GM23338 (cell line): ENCODE data around the gene USP38. TPM values are rescaled to one million over a fixed set of nuclear protein-coding genes. Genes with fewer than 3 reads are reported as not detected.

Experiments used
- ATAC-seq: fragments of 200-7000 bp; cut with Tn5 transposase; 3 replicates; pipeline ENCODE4 v1.9.1; 2020
- DNase-seq: peaks from one replicate; pipeline ENCODE4 v3.0.0-alpha.2; 2015; ENCODE audit warnings: low spot score
- H2AFZ ChIP-seq: fragments of 200-600 bp; sonication (generic); 2 replicates; pipeline ENCODE4 v1.8.0; 2016; ENCODE audit warnings: antibody characterized with exemption, mild to moderate bottlenecking, moderate library complexity
- H3F3A ChIP-seq: fragments of 200-600 bp; sonication (generic); replicated peaks from 2 replicates; pipeline ENCODE4 v1.8.0; 2017; ENCODE audit warnings: antibody characterized with exemption, mixed run types, low read depth
- H3K27ac ChIP-seq: fragments of 200-600 bp; sonication (generic); 2 replicates; pipeline ENCODE4 v1.6.1; 2016; ENCODE audit warnings: low read depth
- H3K27me3 ChIP-seq: fragments of 200-600 bp; sonication (generic); 2 replicates; pipeline ENCODE4 v1.8.0; 2016; ENCODE audit warnings: mild to moderate bottlenecking, mixed run types, moderate library complexity; ENCODE audit not compliant: insufficient read depth
- H3K36me3 ChIP-seq: fragments of 200-600 bp; sonication (generic); 2 replicates; pipeline ENCODE4 v1.8.0; 2016; ENCODE audit warnings: mild to moderate bottlenecking; ENCODE audit not compliant: insufficient read depth
- H3K4me1 ChIP-seq: fragments of 200-600 bp; sonication (generic); 2 replicates; pipeline ENCODE4 v1.8.0; 2016; ENCODE audit warnings: mild to moderate bottlenecking, moderate library complexity; ENCODE audit not compliant: insufficient read depth
- H3K4me2 ChIP-seq: fragments of 200-600 bp; sonication (generic); 2 replicates; pipeline ENCODE4 v1.7.1; 2017; ENCODE audit warnings: mixed run types
- H3K4me3 ChIP-seq: fragments of 200-600 bp; sonication (generic); 2 replicates; pipeline ENCODE4 v1.6.1; 2016; ENCODE audit warnings: mixed run types
- H3K79me2 ChIP-seq: fragments of 200-600 bp; sonication (generic); replicated peaks from 2 replicates; pipeline ENCODE4 v1.8.0; 2017; ENCODE audit warnings: mild to moderate bottlenecking; ENCODE audit not compliant: insufficient read depth
- H3K9me2 ChIP-seq: fragments of 200-600 bp; sonication (generic); 2 replicates; pipeline ENCODE4 v1.8.0; 2017; ENCODE audit not compliant: insufficient read depth
- H4K20me1 ChIP-seq: fragments of 200-600 bp; sonication (generic); replicated peaks from 2 replicates; pipeline ENCODE4 v1.8.0; 2017; ENCODE audit warnings: mild to moderate bottlenecking; ENCODE audit not compliant: insufficient read depth
- H3K27ac Mint-ChIP-seq: 2 replicates; pipeline ENCODE4 v1.8.0; 2020; ENCODE audit warnings: inconsistent platforms, mild to moderate bottlenecking, moderate library complexity, mixed read lengths
- H3K27me3 Mint-ChIP-seq: 3 replicates; pipeline ENCODE4 v1.8.0; 2022; ENCODE audit warnings: low read depth, mild to moderate bottlenecking, moderate library complexity, mixed read lengths, inconsistent platforms; ENCODE audit not compliant: insufficient read depth, poor library complexity
- H3K36me3 Mint-ChIP-seq: 3 replicates; pipeline ENCODE4 v1.8.0; 2021; ENCODE audit warnings: low read depth, mild to moderate bottlenecking, inconsistent platforms, moderate library complexity, mixed read lengths
- H3K4me1 Mint-ChIP-seq: 3 replicates; pipeline ENCODE4 v1.8.0; 2020; ENCODE audit warnings: mild to moderate bottlenecking, inconsistent platforms, mixed read lengths
- H3K4me3 Mint-ChIP-seq: 3 replicates; pipeline ENCODE4 v1.8.0; 2021; ENCODE audit warnings: moderate library complexity, mild to moderate bottlenecking, inconsistent platforms, mixed read lengths
- H3K9me3 Mint-ChIP-seq: 3 replicates; pipeline ENCODE4 v1.8.0; 2020; ENCODE audit warnings: moderate library complexity, mild to moderate bottlenecking, inconsistent platforms, mixed read lengths
- CREB1 ChIP-seq: fragments of 250-450 bp; sonication (Bioruptor Pico); IDR thresholded peaks from 2 replicates; pipeline ENCODE4 v1.5.0; 2020; ENCODE audit warnings: low read depth, mild to moderate bottlenecking, moderate library complexity
- CTCF ChIP-seq, 2 experiments: fragments of 200-600 bp in 1 of 2; sonication (generic) in 1 of 2; conservative IDR thresholded peaks; 2 replicates each; pipeline versions ENCODE4 v1.5.1 to v1.6.1; 2016 to 2017; ENCODE audit warnings: antibody characterized with exemption in 2 of 2, low read depth in 2 of 2, mild to moderate bottlenecking in 2 of 2, moderate library complexity in 1 of 2
- ETS1 ChIP-seq: IDR thresholded peaks from 2 replicates; pipeline ENCODE4 v1.6.1; 2016; ENCODE audit warnings: antibody characterized with exemption
- EZH2 ChIP-seq: fragments of 200-600 bp; sonication (generic); IDR thresholded peaks from one replicate; pipeline ENCODE4 v1.8.0; 2017; ENCODE audit warnings: antibody characterized with exemption, mild to moderate bottlenecking, low read depth; ENCODE audit not compliant: unreplicated experiment
- EZH2phosphoT487 ChIP-seq: fragments of 200-600 bp; sonication (generic); IDR thresholded peaks from one replicate; pipeline ENCODE4 v1.8.1; 2018; ENCODE audit warnings: antibody characterized with exemption; ENCODE audit not compliant: unreplicated experiment
- JUNB ChIP-seq: IDR thresholded peaks from one replicate; pipeline ENCODE4 v1.6.1; 2016; ENCODE audit warnings: antibody characterized with exemption; ENCODE audit not compliant: unreplicated experiment
- NANOG ChIP-seq: IDR thresholded peaks from 2 replicates; pipeline ENCODE4 v1.6.1; 2016; ENCODE audit warnings: antibody characterized with exemption, borderline replicate concordance
- POLR2AphosphoS5 ChIP-seq: IDR thresholded peaks from 2 replicates; pipeline ENCODE4 v1.6.1; 2016; ENCODE audit warnings: antibody characterized with exemption, low read depth
- REST ChIP-seq: IDR thresholded peaks from one replicate; pipeline ENCODE4 v1.6.1; 2018; ENCODE audit warnings: antibody characterized with exemption; ENCODE audit not compliant: unreplicated experiment
- STAT1 ChIP-seq: IDR thresholded peaks from one replicate; pipeline ENCODE4 v1.6.1; 2016; ENCODE audit warnings: antibody characterized with exemption; ENCODE audit not compliant: unreplicated experiment
- ZNF114 ChIP-seq: fragments of 250-450 bp; sonication (Bioruptor Pico); IDR thresholded peaks from 2 replicates; pipeline ENCODE4 v1.5.0; 2020; ENCODE audit warnings: mild to moderate bottlenecking, moderate library complexity
- ZNF331 ChIP-seq: fragments of 250-450 bp; sonication (Bioruptor Pico); IDR thresholded peaks from 2 replicates; pipeline ENCODE4 v1.5.0; 2020; ENCODE audit warnings: low read depth, mild to moderate bottlenecking, moderate library complexity
- ZNF462 ChIP-seq: fragments of 250-450 bp; sonication (Bioruptor Pico); IDR thresholded peaks from 2 replicates; pipeline ENCODE4 v1.5.0; 2020; ENCODE audit warnings: mild to moderate bottlenecking, moderate library complexity
- polyA plus RNA-seq: library from polyadenylated mRNA; unstranded; fragments of >200 nt; fragmentation: Nextera tagmentation; extraction: Ambion mirVana; gene quantifications from 2 replicates; pipeline ENCODE4 v1.2.1, GENCODE V29; 2016
- total RNA-seq: library from RNA; depleted of rRNA; stranded (reverse); fragments of >200 nt; shearing (Covaris generic); gene quantifications from 2 replicates; pipeline ENCODE4 v1.2.3, GENCODE V29; 2014

Gene USP38
- total and polyA plus RNA-seq, 2 experiments from 2014 or later, result 3.7 to 16.5 TPM

GRCh38 chr4:143189528-143189927, 4.8 kb downstream of the USP38 start:
- Mint-ChIP-seq H3K27me3 (no peaks in the 10 kb centered on the region), H3K4me1 (peaks cover 21% of the 10 kb centered on the region; the same call in 2 of the 3 replicates), H3K36me3 (peaks cover 34% of the 10 kb centered on the region), H3K27ac (no peak overlapping the region; the same call in 1 of the 2 replicates), H3K9me3 (no peaks in the 10 kb centered on the region), H3K4me3 (no peak overlapping the region)
- Histone ChIP-seq H3K9me2 (no peaks in the 10 kb centered on the region), H4K20me1 (peaks cover 21% of the 10 kb centered on the region), H3K4me2 (no peak overlapping the region), H3K36me3 (no peaks in the 10 kb centered on the region; the same call in 1 of the 2 replicates), H3K4me3 (no peak overlapping the region), H3F3A (no peaks in the 10 kb centered on the region), H3K27me3 (no peaks in the 10 kb centered on the region), H3K27ac (no peak overlapping the region), H3K4me1 (peaks cover 9% of the 10 kb centered on the region), H2AFZ (no peak overlapping the region), H3K79me2 (peaks cover 76% of the 10 kb centered on the region)
- TF ChIP-seq ZNF114 (CRISPR knock-in tag), result no peak
- TF ChIP-seq ZNF462, result no peak
- no peak for TF ChIP-seq POLR2AphosphoS5
- no peak for TF ChIP-seq EZH2phosphoT487
- TF ChIP-seq REST, result no peak
- TF ChIP-seq ZNF331, result no peak
- TF ChIP-seq STAT1, result no peak
- TF ChIP-seq NANOG, result no peak
- TF ChIP-seq ETS1, result no peak
- no peak for TF ChIP-seq JUNB
- no peak for TF ChIP-seq CREB1 (CRISPR knock-in tag)
- TF ChIP-seq CTCF (conservative IDR thresholded peaks at IDR 0.05; ENCODE audit: low read depth in 2 of 2), result no peak
- TF ChIP-seq EZH2, result no peak
- no peak for DNase-seq
- no peak for ATAC-seq
